ENCODE results near the gene BOK. TPM values are rescaled to one million over a fixed set of nuclear protein-coding genes. Genes with fewer than 3 reads are reported as not detected.

The BOK gene
- total RNA-seq, 1 donor from 2014 or later: 64.9 TPM

DNA sequence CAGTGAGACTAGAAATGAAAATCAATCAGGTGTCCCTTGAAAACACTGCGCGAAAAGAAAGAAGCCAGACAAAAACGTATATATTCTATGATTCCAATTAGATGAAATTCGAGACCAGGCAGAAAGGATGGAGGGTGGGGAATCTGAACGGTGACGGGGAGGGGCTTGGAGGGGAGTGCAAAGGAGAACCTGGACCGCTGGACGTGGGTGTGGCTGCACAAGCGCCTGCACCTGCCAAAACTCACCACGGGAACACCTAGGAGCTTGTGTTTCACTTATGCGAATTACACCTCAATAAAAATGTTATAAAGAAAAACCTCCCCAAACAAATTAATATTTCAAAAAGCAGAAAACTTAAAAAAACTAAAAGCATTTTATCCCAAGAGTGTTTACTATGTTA, 56.5 kb downstream of the BOK start:
- Histone ChIP-seq H4K20me1 (ENCODE audit: insufficient read depth, low read length) (peaks cover 70% of the 10 kb centered on the region), H3K4me2 (ENCODE audit: low read length) (no peak overlapping the region), H3K36me3 (ENCODE audit: insufficient read depth, low read length) (no peaks in the 10 kb centered on the region), H3K27me3 (ENCODE audit: insufficient read depth, low read length) (no peaks in the 10 kb centered on the region), H3K27ac (ENCODE audit: low read depth, low read length) (no peak overlapping the region), H3K9me3 (ENCODE audit: insufficient read depth, low read depth, low read length) (no peaks in the 10 kb centered on the region), H3K9ac (ENCODE audit: low read length) (no peak overlapping the region), H3K79me2 (ENCODE audit: insufficient read depth, low read length) (peaks cover 89% of the 10 kb centered on the region), H3K4me1 (ENCODE audit: insufficient read depth, low read length) (peaks cover 11% of the 10 kb centered on the region), H2AFZ (ENCODE audit: low read depth, low read length) (no peak overlapping the region), H3K4me3 (ENCODE audit: insufficient read depth, low read depth, low read length) (no peak overlapping the region)
- Mint-ChIP-seq H3K27ac (ENCODE audit: unreplicated experiment) (no peak overlapping the region), H3K4me1 (ENCODE audit: low read depth, unreplicated experiment) (peaks cover 5% of the 10 kb centered on the region), H3K4me3 (ENCODE audit: unreplicated experiment) (no peak overlapping the region), H3K27me3 (ENCODE audit: low read depth, unreplicated experiment) (no peaks in the 10 kb centered on the region), H3K9me3 (ENCODE audit: unreplicated experiment) (peaks cover 3% of the 10 kb centered on the region), H3K36me3 (ENCODE audit: low read depth, unreplicated experiment) (peaks cover 17% of the 10 kb centered on the region)
- FAIRE-seq (no peak), DNase-seq (ENCODE audit: low read depth) (no peak)
- TF ChIP-seq, protein P1, sequence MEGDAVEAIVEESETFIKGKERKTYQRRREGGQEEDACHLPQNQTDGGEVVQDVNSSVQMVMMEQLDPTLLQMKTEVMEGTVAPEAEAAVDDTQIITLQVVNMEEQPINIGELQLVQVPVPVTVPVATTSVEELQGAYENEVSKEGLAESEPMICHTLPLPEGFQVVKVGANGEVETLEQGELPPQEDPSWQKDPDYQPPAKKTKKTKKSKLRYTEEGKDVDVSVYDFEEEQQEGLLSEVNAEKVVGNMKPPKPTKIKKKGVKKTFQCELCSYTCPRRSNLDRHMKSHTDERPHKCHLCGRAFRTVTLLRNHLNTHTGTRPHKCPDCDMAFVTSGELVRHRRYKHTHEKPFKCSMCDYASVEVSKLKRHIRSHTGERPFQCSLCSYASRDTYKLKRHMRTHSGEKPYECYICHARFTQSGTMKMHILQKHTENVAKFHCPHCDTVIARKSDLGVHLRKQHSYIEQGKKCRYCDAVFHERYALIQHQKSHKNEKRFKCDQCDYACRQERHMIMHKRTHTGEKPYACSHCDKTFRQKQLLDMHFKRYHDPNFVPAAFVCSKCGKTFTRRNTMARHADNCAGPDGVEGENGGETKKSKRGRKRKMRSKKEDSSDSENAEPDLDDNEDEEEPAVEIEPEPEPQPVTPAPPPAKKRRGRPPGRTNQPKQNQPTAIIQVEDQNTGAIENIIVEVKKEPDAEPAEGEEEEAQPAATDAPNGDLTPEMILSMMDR (IDR thresholded peaks at IDR 0.05; ENCODE audit: insufficient read depth, low read depth, low read length): no peak
- TF ChIP-seq EZH2 (IDR thresholded peaks at IDR 0.05; ENCODE audit: insufficient read depth, low read length): no peak

DNA sequence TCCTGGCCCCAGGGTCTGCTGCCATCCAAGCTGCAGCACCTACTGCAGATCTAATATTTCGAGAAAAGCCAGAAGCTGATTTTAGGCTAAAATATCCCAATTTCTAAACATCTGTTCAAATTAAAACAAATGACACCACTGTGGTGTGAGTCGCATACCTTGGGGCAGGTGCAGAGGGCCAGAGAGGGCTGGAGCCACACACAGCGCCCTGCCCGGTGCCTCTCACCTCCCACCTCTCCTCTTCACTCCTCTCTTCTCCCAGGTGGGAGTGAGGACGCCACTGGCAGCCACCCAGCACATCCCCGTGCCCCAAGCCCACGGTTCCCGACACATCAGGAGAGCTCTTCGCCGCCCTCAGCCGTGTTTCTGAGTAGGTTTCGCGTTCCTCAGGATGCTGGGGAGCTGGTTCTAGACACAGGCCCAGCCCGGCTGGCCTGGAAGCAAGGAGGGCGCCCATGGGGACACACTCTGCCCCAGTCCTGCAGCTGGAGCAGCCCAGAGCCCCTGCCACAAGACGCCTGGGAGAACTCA, 57.0 kb downstream of the BOK start:
- no peak for FAIRE-seq
- peaks cover 88% of the 10 kb centered on the region for H3K79me2 ChIP-seq (ENCODE audit: insufficient read depth, low read length)
- H3K36me3 ChIP-seq (ENCODE audit: insufficient read depth, low read length): no peaks in the 10 kb centered on the region
- H2AFZ ChIP-seq (ENCODE audit: low read depth, low read length): no peak overlapping the region
- H3K27ac ChIP-seq (ENCODE audit: low read depth, low read length): no peak overlapping the region
- no peaks in the 10 kb centered on the region for H3K9me3 ChIP-seq (ENCODE audit: insufficient read depth, low read depth, low read length)
- H3K9ac ChIP-seq (ENCODE audit: low read length): no peak overlapping the region
- DNase-seq (ENCODE audit: low read depth): no peak
- Mint-ChIP-seq H3K9me3 (ENCODE audit: unreplicated experiment) (peaks cover 6% of the 10 kb centered on the region), H3K36me3 (ENCODE audit: low read depth, unreplicated experiment) (peaks cover 20% of the 10 kb centered on the region), H3K27ac (ENCODE audit: unreplicated experiment) (no peak overlapping the region), H3K27me3 (ENCODE audit: low read depth, unreplicated experiment) (no peaks in the 10 kb centered on the region), H3K4me1 (ENCODE audit: low read depth, unreplicated experiment) (peaks cover 6% of the 10 kb centered on the region), H3K4me3 (ENCODE audit: unreplicated experiment) (no peak overlapping the region)
- no peaks in the 10 kb centered on the region for H3K27me3 ChIP-seq (ENCODE audit: insufficient read depth, low read length)
- no peak for TF ChIP-seq EZH2 (IDR thresholded peaks at IDR 0.05; ENCODE audit: insufficient read depth, low read length)
- TF ChIP-seq, protein P1 (IDR thresholded peaks at IDR 0.05; ENCODE audit: insufficient read depth, low read depth, low read length): no peak
- peaks cover 74% of the 10 kb centered on the region for H4K20me1 ChIP-seq (ENCODE audit: insufficient read depth, low read length)
- peaks cover 9% of the 10 kb centered on the region for H3K4me1 ChIP-seq (ENCODE audit: insufficient read depth, low read length)
- no peak overlapping the region for H3K4me3 ChIP-seq (ENCODE audit: insufficient read depth, low read depth, low read length)
- H3K4me2 ChIP-seq (ENCODE audit: low read length): no peak overlapping the region

All from astrocyte (in vitro differentiated cells and primary cell).